IMR-90 (cell line): ENCODE results near the gene LAMP5. TPM values are rescaled to one million over a fixed set of nuclear protein-coding genes. Genes with fewer than 3 reads are reported as not detected.

Source experiments
- ATAC-seq: fragments of 200-7000 bp; cut with Tn5 transposase; 2 replicates; pipeline ENCODE4 v1.9.1; 2020; ENCODE audit warnings: low read depth, mild to moderate bottlenecking, moderate library complexity
- BruUV-seq: library from RNA; stranded (reverse); fragments of 400-500 nt; replicated peaks from 2 replicates; lab custom pipeline; 2021; lab: Mats Ljungman, UMichigan
- CTCF ChIA-PET: fragments of 300-600 bp; formaldehyde crosslinking; extraction: SDS; loops from one replicate; lab custom pipeline; 2021; ENCODE audit warnings: antibody characterized with exemption; lab: Yijun Ruan, JAX
- POLR2A ChIA-PET: fragments of 300-600 bp; sonication (Branson Sonifier 250); formaldehyde crosslinking; loops from one replicate; lab custom pipeline; 2022; ENCODE audit warnings: antibody characterized with exemption; ENCODE audit not compliant: unreplicated experiment; lab: Charles Lee
- DNase-seq: peaks from one replicate; pipeline ENCODE4 v3.0.0; 2013
- H2AFZ ChIP-seq: replicated peaks from 2 replicates; pipeline ENCODE3; 2013; ENCODE audit warnings: low read length, mild to moderate bottlenecking; ENCODE audit not compliant: poor library complexity
- H2AK5ac ChIP-seq: 2 replicates; pipeline ENCODE4 v1.6.1; 2013; ENCODE audit warnings: low read depth, low read length, inconsistent platforms
- H2AK9ac ChIP-seq: replicated peaks from 2 replicates; pipeline ENCODE3; 2013; ENCODE audit warnings: mild to moderate bottlenecking, low read depth, low read length, moderate library complexity; ENCODE audit not compliant: poor library complexity
- H2BK120ac ChIP-seq: 2 replicates; pipeline ENCODE4 v1.6.1; 2013; ENCODE audit warnings: low read depth, low read length, inconsistent platforms
- H2BK15ac ChIP-seq: 3 replicates; pipeline ENCODE4 v1.6.1; 2013; ENCODE audit warnings: low read depth, low read length, inconsistent platforms
- H2BK20ac ChIP-seq: 2 replicates; pipeline ENCODE4 v1.6.1; 2013; ENCODE audit warnings: low read depth, mild to moderate bottlenecking, inconsistent platforms, low read length, moderate library complexity
- H2BK5ac ChIP-seq: 2 replicates; pipeline ENCODE4 v1.6.1; 2013; ENCODE audit warnings: mild to moderate bottlenecking, low read depth, low read length, inconsistent platforms; ENCODE audit not compliant: poor library complexity, severe bottlenecking
- H3K14ac ChIP-seq: replicated peaks from 2 replicates; pipeline ENCODE4 v1.6.1; 2013; ENCODE audit warnings: low read depth, low read length, inconsistent platforms
- H3K18ac ChIP-seq: 2 replicates; pipeline ENCODE4 v1.6.1; 2013; ENCODE audit warnings: low read depth, low read length, control low read depth
- H3K23ac ChIP-seq: 2 replicates; pipeline ENCODE4 v1.6.1; 2013; ENCODE audit warnings: low read depth, low read length, inconsistent platforms
- H3K27ac ChIP-seq: 2 replicates; pipeline ENCODE4 v1.5.1; 2013; ENCODE audit warnings: mild to moderate bottlenecking, control low read depth, low read length; ENCODE audit not compliant: insufficient read depth
- H3K27me3 ChIP-seq: 2 replicates; pipeline ENCODE4 v1.6.1; 2013; ENCODE audit warnings: low read length; ENCODE audit not compliant: control insufficient read depth, insufficient read depth
- H3K36me3 ChIP-seq: 2 replicates; pipeline ENCODE4 v1.6.1; 2013; ENCODE audit warnings: low read length, mixed read lengths; ENCODE audit not compliant: control insufficient read depth, insufficient read depth
- H3K4ac ChIP-seq: 2 replicates; pipeline ENCODE4 v1.6.1; 2013; ENCODE audit warnings: low read depth, low read length, inconsistent platforms
- H3K4me1 ChIP-seq: 2 replicates; pipeline ENCODE4 v1.6.1; 2013; ENCODE audit warnings: low read length, mixed read lengths; ENCODE audit not compliant: control insufficient read depth, insufficient read depth
- H3K4me2 ChIP-seq: 2 replicates; pipeline ENCODE4 v1.6.1; 2013; ENCODE audit warnings: low read depth, mild to moderate bottlenecking, control low read depth, low read length, moderate library complexity
- H3K4me3 ChIP-seq: 2 replicates; pipeline ENCODE4 v1.5.1; 2013; ENCODE audit warnings: low read depth, mild to moderate bottlenecking, control low read depth, low read length, moderate library complexity; ENCODE audit not compliant: insufficient read depth
- H3K56ac ChIP-seq: 2 replicates; pipeline ENCODE4 v1.6.1; 2013; ENCODE audit warnings: low read length, inconsistent platforms; ENCODE audit not compliant: insufficient read depth; ENCODE audit errors: extremely low read depth
- H3K79me1 ChIP-seq, 2 experiments: 2 replicates each; pipeline ENCODE4 v1.6.1; 2013; ENCODE audit warnings: low read length in 2 of 2, inconsistent platforms in 1 of 2, low read depth in 1 of 2
- H3K9ac ChIP-seq: 2 replicates; pipeline ENCODE4 v1.6.1; 2013; ENCODE audit warnings: low read depth, low read length, control low read depth
- H3K9me1 ChIP-seq: 2 replicates; pipeline ENCODE4 v1.6.1; 2013; ENCODE audit warnings: low read length, inconsistent platforms; ENCODE audit not compliant: insufficient read depth
- H3K9me3 ChIP-seq: 2 replicates; pipeline ENCODE4 v1.6.1; 2013; ENCODE audit warnings: low read length; ENCODE audit not compliant: control insufficient read depth, insufficient read depth
- H4K20me1 ChIP-seq: 2 replicates; pipeline ENCODE4 v1.6.1; 2013; ENCODE audit warnings: low read length, inconsistent platforms; ENCODE audit not compliant: insufficient read depth
- H4K5ac ChIP-seq: 2 replicates; pipeline ENCODE4 v1.6.1; 2013; ENCODE audit warnings: mild to moderate bottlenecking, low read depth, low read length, control low read depth
- H4K8ac ChIP-seq, 2 experiments: 2 replicates each; pipeline ENCODE4 v1.6.1; 2013; ENCODE audit warnings: low read depth in 2 of 2, low read length in 2 of 2, control low read depth in 1 of 2, inconsistent platforms in 1 of 2
- H4K91ac ChIP-seq: 2 replicates; pipeline ENCODE4 v1.6.1; 2013; ENCODE audit warnings: low read depth, low read length, inconsistent platforms; ENCODE audit not compliant: insufficient read depth
- CTCF ChIP-seq: conservative IDR thresholded peaks from 2 replicates; pipeline ENCODE4 v1.5.1; 2012; ENCODE audit warnings: mild to moderate bottlenecking, low read depth, low read length, improper control_type of control experiment
- MXI1 ChIP-seq: IDR thresholded peaks from 2 replicates; pipeline ENCODE4 v1.6.1; 2012; ENCODE audit warnings: low read depth, mild to moderate bottlenecking, low read length, moderate library complexity, borderline replicate concordance
- POLR2A ChIP-seq: IDR thresholded peaks from 2 replicates; pipeline ENCODE4 v1.6.1; 2012; ENCODE audit warnings: mild to moderate bottlenecking, low read depth, low read length
- WGBS, 2 experiments: methylation state at CpG; one replicate each; pipeline versions ENCODE4 v1.1.5 to v1.1.7; 2013; ENCODE audit warnings: missing lambda C conversion rate in 2 of 2; ENCODE audit not compliant: insufficient read length in 1 of 2; ENCODE audit errors: extremely low coverage in 2 of 2; 5-methylcytosine and 5-hydroxymethylcytosine counted together
- dilution Hi-C: fragments of 300-500 bp; cut with HindIII; formaldehyde crosslinking; loops from one replicate; pipeline ENCODE4 v1.14.3; 2018; ENCODE audit warnings: low sequenced_read_pairs; ENCODE audit not compliant: unreplicated experiment
- in situ Hi-C: fragments of 300-500 bp; cut with MboI; formaldehyde crosslinking; loops from 3 replicates; pipeline ENCODE4 v1.14.3; 2019; ENCODE audit warnings: low sequenced_read_pairs, inconsistent platforms, mixed read lengths
- intact Hi-C: fragments of 100-400 bp; cut with micrococcal nuclease; formaldehyde crosslinking; loops from 2 replicates; pipeline ENCODE4 v1.10.0; 2022
- polyA plus RNA-seq, 3 experiments: library from polyadenylated mRNA; depleted of rRNA; stranded (reverse); fragments of >200 nt; gene quantifications; 2 replicates each; pipeline ENCODE4 v1.2.3, GENCODE V29; 2012; ENCODE audit warnings: low replicate concordance in 1 of 3
- total RNA-seq: library from RNA; depleted of rRNA; stranded (reverse); fragments of >200 nt; gene quantifications from 2 replicates; pipeline ENCODE4 v1.2.3, GENCODE V29; 2012

The LAMP5 gene
- total and polyA plus RNA-seq, 2 of the 4 experiments (the other 2 are of a cell fraction) = not detected

DNA sequence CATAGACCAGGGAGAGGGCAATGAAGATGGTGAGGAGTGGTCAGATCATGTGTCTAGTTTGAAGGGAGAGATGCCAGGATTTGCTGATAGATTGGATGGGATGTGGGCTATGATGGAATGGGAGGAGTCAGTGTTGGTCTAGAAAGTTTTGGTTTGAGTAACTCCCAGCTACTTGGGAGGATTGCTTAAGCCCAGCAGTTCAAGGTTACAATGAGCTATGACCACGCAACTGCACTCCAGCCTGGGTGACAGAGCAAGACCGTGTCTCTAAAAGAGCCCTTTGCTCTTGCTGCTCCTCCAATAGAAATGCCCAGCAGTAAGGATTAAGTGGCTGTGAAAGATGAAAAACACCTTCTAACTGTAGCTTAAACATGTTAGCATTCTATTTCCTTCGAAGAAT, 18.2 kb upstream of the LAMP5 start:
- Histone ChIP-seq H3K79me1 (no peaks in the 10 kb centered on the region), H3K27me3 (peaks cover 8% of the 10 kb centered on the region), H4K5ac (no peak overlapping the region), H2BK120ac (no peak overlapping the region), H3K36me3 (no peaks in the 10 kb centered on the region), H3K4ac (no peak overlapping the region), H3K9me3 (no peaks in the 10 kb centered on the region), H3K4me2 (no peak overlapping the region), H4K91ac (no peak overlapping the region), H3K4me3 (no peak overlapping the region), H3K9me1 (no peaks in the 10 kb centered on the region), H3K56ac (no peak overlapping the region), H3K23ac (no peak overlapping the region), H3K14ac (no peak overlapping the region), H2AK9ac (no peak overlapping the region), H3K27ac (no peak overlapping the region), H4K8ac (no peak overlapping the region), H2BK20ac (no peak overlapping the region), H2BK5ac (no peak overlapping the region), H2AK5ac (no peak overlapping the region), H3K4me1 (no peaks in the 10 kb centered on the region), H2AFZ (no peak overlapping the region), H3K18ac (no peak overlapping the region), H2BK15ac (no peak overlapping the region), H4K20me1 (no peaks in the 10 kb centered on the region), H3K9ac (no peak overlapping the region)
- CTCF ChIA-PET = no interaction called here
- TF ChIP-seq POLR2A = no peak
- no peak for TF ChIP-seq CTCF
- no peak for TF ChIP-seq MXI1
- ATAC-seq (no peak), DNase-seq (no peak)
- in situ Hi-C loops = no loop called here
- no TSS peak for BruUV-seq
- dilution Hi-C loops = no loop called here
- intact Hi-C loops = no loop called here
- no CpG with 5 or more reads among the region's 3 CpGs for WGBS, 2 experiments
- POLR2A ChIA-PET = no interaction called here
